HFFc6 (cell line): ENCODE data around the gene OR5B2. TPM values are rescaled to one million over a fixed set of nuclear protein-coding genes. Genes with fewer than 3 reads are reported as not detected.

Experiments
- DNase-seq: peaks from one replicate; pipeline ENCODE4 v3.0.0-alpha.2; 2018
- H3K27ac Mint-ChIP-seq: 2 replicates; pipeline ENCODE4 v1.8.0; 2020; ENCODE audit warnings: mild to moderate bottlenecking, mixed read lengths
- H3K27me3 Mint-ChIP-seq: 2 replicates; pipeline ENCODE4 v1.8.0; 2021; ENCODE audit warnings: mild to moderate bottlenecking, moderate library complexity, mixed read lengths; ENCODE audit not compliant: insufficient read depth
- H3K36me3 Mint-ChIP-seq: 2 replicates; pipeline ENCODE4 v1.8.0; 2021; ENCODE audit warnings: low read depth, mixed read lengths
- H3K4me1 Mint-ChIP-seq: 2 replicates; pipeline ENCODE4 v1.8.0; 2020; ENCODE audit warnings: low read depth, mixed read lengths
- H3K4me3 Mint-ChIP-seq: 2 replicates; pipeline ENCODE4 v1.8.0; 2020; ENCODE audit warnings: mild to moderate bottlenecking, moderate library complexity, mixed read lengths
- H3K9me3 Mint-ChIP-seq: 2 replicates; pipeline ENCODE4 v1.8.0; 2020; ENCODE audit warnings: mild to moderate bottlenecking, mixed read lengths
- CTCF ChIP-seq: fragments of 200-600 bp; sonication (generic); IDR thresholded peaks from 2 replicates; pipeline ENCODE4 v1.5.0; 2021; ENCODE audit warnings: antibody characterized with exemption, mild to moderate bottlenecking
- long read RNA-seq: library from polyadenylated mRNA; unstranded; transcript quantifications from one replicate; pipeline ENCODE4 v2.0.0, GENCODE V29; 2019
- total RNA-seq, 6 experiments: library from RNA; stranded (reverse); fragmentation: NEBNext Ultra II Directional; extraction: Animal tissue kit (Norgen Biotek cat#: 25700); gene quantifications; 2 replicates in 1 of 6; 3 replicates in 5 of 6; pipeline ENCODE4 v1.2.3, GENCODE V29; 2021

The OR5B2 gene
- not detected for total RNA-seq
- long read RNA-seq = 0 reads

- Mint-ChIP-seq H3K27me3 (0 out of 2 replicates have a peak, but pooled peaks cover 1% of the 10 kb centered on the region), H3K36me3 (peaks cover 5% of the 10 kb centered on the region), H3K27ac (no peak within 1 kb of the TSS), H3K4me1 (peaks cover 1% of the 10 kb centered on the region; the same call in 1 of the 2 replicates), H3K4me3 (no peak within 1 kb of the TSS), H3K9me3 (peaks cover 4% of the 10 kb centered on the region; the same call in 1 of the 2 replicates)
- DNase-seq = no peak
- no peak for TF ChIP-seq CTCF
Observed at GRCh38 chr11:58428021-58428420, at the start of gene OR5B2. Gene OR5B2 (minus strand): TSS chr11:58428121. CDS start chr11:58423261, 4,860 bp downstream.

- TF ChIP-seq CTCF = no peak
- Mint-ChIP-seq H3K9me3 (peaks cover 32% of the 10 kb centered on the region), H3K36me3 (peaks cover 20% of the 10 kb centered on the region), H3K27me3 (no peaks in the 10 kb centered on the region), H3K4me1 (no peaks in the 10 kb centered on the region), H3K4me3 (no peak overlapping the region), H3K27ac (no peak overlapping the region)
- no peak for DNase-seq
Observed at GRCh38 chr11:58471892-58472291, 44.0 kb upstream of the OR5B2 start.

GRCh38 chr11:58466293-58466692 lies 38.4 kb upstream of the OR5B2 start:
- no peak for TF ChIP-seq CTCF
- peaks cover 6% of the 10 kb centered on the region; the same call in 1 of the 2 replicates for H3K36me3 Mint-ChIP-seq
- no peak overlapping the region for H3K4me3 Mint-ChIP-seq
- H3K27me3 Mint-ChIP-seq = peaks cover 2% of the 10 kb centered on the region; the same call in 1 of the 2 replicates
- H3K9me3 Mint-ChIP-seq = peaks cover 10% of the 10 kb centered on the region
- no peak for DNase-seq
- no peak overlapping the region for H3K27ac Mint-ChIP-seq
- H3K4me1 Mint-ChIP-seq = peaks cover 14% of the 10 kb centered on the region

GRCh38 chr11:58465690-58466089 lies 37.8 kb upstream of the OR5B2 start:
- H3K4me3 Mint-ChIP-seq = no peak overlapping the region
- DNase-seq = no peak
- TF ChIP-seq CTCF = no peak
- H3K27ac Mint-ChIP-seq = no peak overlapping the region
- H3K4me1 Mint-ChIP-seq = peaks cover 14% of the 10 kb centered on the region
- peaks cover 5% of the 10 kb centered on the region for H3K9me3 Mint-ChIP-seq
- peaks cover 5% of the 10 kb centered on the region; the same call in 1 of the 2 replicates for H3K36me3 Mint-ChIP-seq
- peaks cover 2% of the 10 kb centered on the region; the same call in 1 of the 2 replicates for H3K27me3 Mint-ChIP-seq

- DNase-seq = no peak
- Mint-ChIP-seq H3K4me1 (peaks cover 8% of the 10 kb centered on the region), H3K36me3 (peaks cover 20% of the 10 kb centered on the region), H3K27me3 (no peaks in the 10 kb centered on the region), H3K4me3 (no peak overlapping the region), H3K9me3 (no peaks in the 10 kb centered on the region; the same call in 1 of the 2 replicates), H3K27ac (no peak overlapping the region)
- no peak for TF ChIP-seq CTCF
Observed at GRCh38 chr11:58451585-58451984, 23.7 kb upstream of the OR5B2 start.
